Cardiac muscle cell (in vitro differentiated cells and primary cell): Measurements from ENCODE around the gene CUBN. TPM values are rescaled to one million over a fixed set of nuclear protein-coding genes. Genes with fewer than 3 reads are reported as not detected.
"Not testable (repeated sequence)": the region's sequence is repeated elsewhere in the genome, so short reads cannot be mapped to it uniquely, and the experiment has no call there.

Experiments used
- DNase-seq, 2 donors: peaks; one replicate each; pipeline versions ENCODE4 v3.0.0 to v3.0.0-alpha.2; 2010 to 2017; ENCODE audit warnings: low read depth in 1 of 2, low spot score in 1 of 2
- H3K27ac ChIP-seq: fragments of 200-600 bp; sonication (generic); 2 replicates; pipeline ENCODE4 v1.5.1; 2016
- H3K27me3 ChIP-seq: fragments of 200-600 bp; sonication (generic); 2 replicates; pipeline ENCODE4 v1.6.0; 2016; ENCODE audit warnings: control low read depth
- H3K36me3 ChIP-seq: fragments of 200-600 bp; sonication (generic); 2 replicates; pipeline ENCODE4 v1.5.1; 2016; ENCODE audit warnings: control low read depth
- H3K4me1 ChIP-seq: fragments of 200-600 bp; sonication (generic); 2 replicates; pipeline ENCODE4 v1.8.1; 2017; ENCODE audit warnings: low read depth, mild to moderate bottlenecking, mixed run types
- H3K4me3 ChIP-seq: fragments of 200-600 bp; sonication (generic); 2 replicates; pipeline ENCODE4 v1.5.1; 2016; ENCODE audit warnings: mild to moderate bottlenecking
- H3K9me3 ChIP-seq: fragments of 200-600 bp; sonication (generic); 2 replicates; pipeline ENCODE4 v1.5.1; 2017; ENCODE audit warnings: low read depth, mild to moderate bottlenecking, control low read depth
- polyA plus RNA-seq: library from polyadenylated mRNA; unstranded; fragments of >200 nt; fragmentation: Nextera tagmentation; extraction: Ambion mirVana; gene quantifications from 2 replicates; pipeline ENCODE4 v1.2.1, GENCODE V29; 2016
- total RNA-seq: library from RNA; depleted of rRNA; stranded (reverse); fragments of >200 nt; gene quantifications from 2 replicates; pipeline ENCODE4 v1.2.3, GENCODE V29; 2016
- TF ChIP-seq, protein P1 (sequence below): IDR thresholded peaks from 2 replicates; pipeline ENCODE4 v1.5.1; 2012; ENCODE audit warnings: low read depth, mild to moderate bottlenecking, low read length

The CUBN gene
- total and polyA plus RNA-seq, 2 experiments from 2014 or later = 0.79 to 2.7 TPM

DNA sequence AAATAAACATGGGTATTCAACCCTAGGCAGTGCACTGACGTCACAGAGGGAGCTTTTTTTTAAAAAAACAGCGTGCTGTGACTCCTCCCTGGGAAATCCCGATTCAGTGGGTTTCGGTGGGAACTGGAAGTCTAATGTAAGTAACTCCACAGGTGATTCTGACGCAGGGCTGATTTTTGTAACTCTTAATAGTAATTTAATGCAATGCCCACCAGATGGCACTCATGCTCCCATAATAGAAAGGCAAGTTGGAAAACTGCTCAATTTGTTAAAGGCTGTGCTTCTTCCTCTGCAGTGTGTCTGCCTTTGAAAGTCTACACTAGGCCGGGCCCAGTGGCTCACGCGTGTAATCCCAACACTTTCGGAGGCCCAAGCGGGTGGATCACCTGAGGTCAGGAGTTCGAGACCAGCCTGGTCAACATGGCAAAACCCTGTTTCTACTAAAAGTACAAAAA, 301.5 kb downstream of the CUBN start:
- Histone ChIP-seq H3K27ac (no peak overlapping the region), H3K36me3 (no peaks in the 10 kb centered on the region), H3K9me3 (no peaks in the 10 kb centered on the region), H3K27me3 (no peaks in the 10 kb centered on the region), H3K4me3 (no peak overlapping the region), H3K4me1 (no peaks in the 10 kb centered on the region)
- TF ChIP-seq, protein P1, sequence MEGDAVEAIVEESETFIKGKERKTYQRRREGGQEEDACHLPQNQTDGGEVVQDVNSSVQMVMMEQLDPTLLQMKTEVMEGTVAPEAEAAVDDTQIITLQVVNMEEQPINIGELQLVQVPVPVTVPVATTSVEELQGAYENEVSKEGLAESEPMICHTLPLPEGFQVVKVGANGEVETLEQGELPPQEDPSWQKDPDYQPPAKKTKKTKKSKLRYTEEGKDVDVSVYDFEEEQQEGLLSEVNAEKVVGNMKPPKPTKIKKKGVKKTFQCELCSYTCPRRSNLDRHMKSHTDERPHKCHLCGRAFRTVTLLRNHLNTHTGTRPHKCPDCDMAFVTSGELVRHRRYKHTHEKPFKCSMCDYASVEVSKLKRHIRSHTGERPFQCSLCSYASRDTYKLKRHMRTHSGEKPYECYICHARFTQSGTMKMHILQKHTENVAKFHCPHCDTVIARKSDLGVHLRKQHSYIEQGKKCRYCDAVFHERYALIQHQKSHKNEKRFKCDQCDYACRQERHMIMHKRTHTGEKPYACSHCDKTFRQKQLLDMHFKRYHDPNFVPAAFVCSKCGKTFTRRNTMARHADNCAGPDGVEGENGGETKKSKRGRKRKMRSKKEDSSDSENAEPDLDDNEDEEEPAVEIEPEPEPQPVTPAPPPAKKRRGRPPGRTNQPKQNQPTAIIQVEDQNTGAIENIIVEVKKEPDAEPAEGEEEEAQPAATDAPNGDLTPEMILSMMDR = peak; percentile 46
- peak; percentile 88 to 90 for DNase-seq

DNA sequence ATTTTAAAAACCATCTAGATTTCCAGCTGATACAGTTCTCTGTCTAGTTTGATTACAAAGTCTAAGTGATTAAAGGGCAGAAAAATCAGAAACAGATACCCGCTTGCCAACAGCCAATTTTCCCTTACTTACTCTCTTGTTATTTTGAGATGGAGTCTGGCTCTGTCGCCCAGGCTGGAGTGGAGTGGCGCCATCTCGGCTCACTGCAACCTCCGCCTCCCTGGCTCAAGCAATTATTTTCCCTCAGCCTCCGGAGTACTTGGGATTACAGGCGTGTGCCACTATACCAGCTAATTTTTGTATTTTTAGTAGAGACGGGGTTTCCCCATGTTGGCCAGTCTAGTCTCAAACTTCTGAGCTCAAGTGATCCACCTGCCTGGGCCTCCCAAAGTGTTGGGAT, 302.1 kb downstream of the CUBN start:
- not testable (repeated sequence) for H3K4me3 ChIP-seq, H3K36me3 ChIP-seq, H3K4me1 ChIP-seq, DNase-seq, H3K27me3 ChIP-seq, H3K27ac ChIP-seq, H3K9me3 ChIP-seq

DNA sequence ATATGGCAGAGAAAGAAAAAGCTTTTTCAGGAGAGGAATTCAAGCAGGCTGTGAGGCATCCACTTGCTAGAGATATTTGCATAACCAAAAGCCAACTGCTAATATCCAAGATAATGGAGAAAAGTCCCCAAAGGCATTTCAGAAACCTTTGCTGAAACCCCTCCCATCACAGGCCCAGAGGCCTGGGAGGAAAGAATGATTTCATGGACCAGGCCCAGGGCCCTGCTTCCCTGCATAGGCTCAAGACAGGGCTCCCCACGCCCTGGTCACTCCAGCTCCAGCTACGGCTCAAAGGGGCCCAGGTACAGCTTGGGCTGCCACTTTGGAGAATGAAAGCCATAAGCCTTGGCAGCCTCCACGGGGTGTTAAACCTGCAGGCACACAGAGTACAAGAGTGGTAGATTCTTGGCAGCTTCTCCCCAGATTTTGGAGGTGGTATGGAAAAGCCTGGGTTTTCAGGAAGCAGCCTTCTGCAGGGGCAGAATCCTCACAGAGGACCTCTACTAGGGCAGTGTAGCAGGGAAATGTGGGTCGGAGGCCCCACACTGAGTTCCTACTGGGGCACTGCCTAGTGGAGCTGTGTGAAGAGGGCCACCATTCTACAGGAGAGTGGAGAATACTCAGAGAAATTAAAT, 306.8 kb downstream of the CUBN start:
- Histone ChIP-seq H3K27me3 (peaks cover 3% of the 10 kb centered on the region), H3K4me1 (peaks cover 3% of the 10 kb centered on the region), H3K27ac (no peak overlapping the region), H3K36me3 (no peaks in the 10 kb centered on the region), H3K9me3 (no peaks in the 10 kb centered on the region), H3K4me3 (no peak overlapping the region)
- DNase-seq = no peak
- TF ChIP-seq, protein P1 = no peak

DNA sequence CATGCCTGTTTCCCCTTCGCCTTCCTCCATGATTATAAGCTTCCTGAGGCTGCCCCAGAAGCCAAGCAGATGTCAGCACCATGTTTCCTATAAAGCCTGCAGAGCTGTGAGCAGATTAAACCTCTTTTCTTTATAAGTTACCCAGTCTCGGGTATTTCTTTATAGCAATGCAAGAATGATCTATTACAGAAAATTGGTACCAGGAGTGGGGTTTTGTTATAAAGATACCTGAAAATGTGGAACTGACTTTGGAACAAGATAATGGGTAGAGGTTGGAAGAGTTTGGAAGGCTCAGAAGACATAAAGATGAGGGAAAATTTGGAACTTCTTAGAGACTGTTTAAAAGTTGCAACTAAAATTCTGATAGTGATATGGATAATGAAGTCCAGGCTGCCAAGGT, 307.6 kb downstream of the CUBN start:
- TF ChIP-seq, protein P1 = no peak
- no peak overlapping the region for H3K4me3 ChIP-seq
- no peaks in the 10 kb centered on the region for H3K36me3 ChIP-seq

DNA sequence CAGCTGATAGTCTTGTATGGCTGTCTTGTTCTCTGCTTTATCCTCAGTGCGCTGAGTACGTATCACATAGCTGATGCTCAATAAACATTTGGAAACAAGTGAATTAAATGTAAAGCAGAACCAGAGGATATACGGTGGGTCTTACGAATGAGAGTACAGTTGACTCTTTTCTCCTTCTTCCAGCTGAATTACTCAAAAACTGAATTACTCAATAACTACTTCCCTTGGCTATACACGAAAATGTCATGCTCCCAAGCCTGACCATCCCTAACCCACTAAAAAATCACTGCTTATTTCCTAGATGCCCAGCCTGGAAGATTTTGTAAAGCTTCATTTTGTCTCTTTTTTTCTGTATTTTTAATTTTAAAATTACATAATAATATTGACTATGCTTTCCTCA, 309.2 kb downstream of the CUBN start:
- TF ChIP-seq, protein P1 = no peak
- Histone ChIP-seq H3K27me3 (peaks cover 3% of the 10 kb centered on the region), H3K36me3 (no peaks in the 10 kb centered on the region), H3K4me3 (no peak overlapping the region), H3K27ac (no peak overlapping the region), H3K4me1 (peaks cover 10% of the 10 kb centered on the region), H3K9me3 (no peaks in the 10 kb centered on the region)
- DNase-seq = no peak

More for the DNA sequence above, 307.6 kb downstream of the CUBN start:
- DNase-seq = no peak
- Histone ChIP-seq H3K9me3 (no peaks in the 10 kb centered on the region), H3K27me3 (peaks cover 3% of the 10 kb centered on the region), H3K27ac (no peak overlapping the region), H3K4me1 (peaks cover 3% of the 10 kb centered on the region)

DNA sequence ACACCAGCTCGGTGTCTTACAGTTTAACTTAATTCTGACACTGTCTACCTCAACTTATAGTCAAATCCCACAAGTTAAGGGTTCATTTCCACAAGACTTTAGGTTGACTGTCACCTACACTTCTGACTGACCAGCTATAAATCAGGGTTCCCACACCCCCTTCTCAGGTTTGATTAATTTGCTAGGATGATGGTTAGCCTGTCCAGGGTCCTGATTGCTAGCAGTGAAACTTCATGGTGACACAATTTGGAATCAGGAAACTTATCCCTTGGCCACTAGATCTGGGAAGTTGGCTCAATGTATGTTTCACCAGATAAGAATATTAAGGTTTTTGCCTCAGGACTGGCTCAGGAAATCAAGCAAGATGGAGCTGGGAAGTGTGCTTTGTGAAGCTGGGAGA, 309.6 kb downstream of the CUBN start:
- no peak for DNase-seq
- H3K4me3 ChIP-seq = no peak overlapping the region
- H3K36me3 ChIP-seq = no peaks in the 10 kb centered on the region
- H3K27me3 ChIP-seq = peaks cover 3% of the 10 kb centered on the region
- peaks cover 10% of the 10 kb centered on the region for H3K4me1 ChIP-seq
- no peak overlapping the region for H3K27ac ChIP-seq
- TF ChIP-seq, protein P1 = no peak
- H3K9me3 ChIP-seq = no peaks in the 10 kb centered on the region
